Esophagus squamous epithelium (tissue), 4 donors: ENCODE measurements around the gene OR2B3.

Source experiments
- CTCF ChIP-seq, 6 experiments: fragments of 450-650 bp in 4 of 6; fragments of 200-600 bp in 2 of 6; sonication (generic) in 2 of 6; IDR thresholded peaks; one replicate each; pipeline ENCODE4 v1.5.1; 2016 to 2019; ENCODE audit warnings: antibody characterized with exemption in 6 of 6, mild to moderate bottlenecking in 4 of 6, moderate library complexity in 4 of 6
- POLR2A ChIP-seq, 4 donors: fragments of 450-650 bp; IDR thresholded peaks; one replicate each; pipeline ENCODE4 v1.6.1; 2017; ENCODE audit warnings: antibody characterized with exemption in 4 of 4, mild to moderate bottlenecking in 4 of 4, moderate library complexity in 3 of 4

- TF ChIP-seq CTCF (IDR thresholded peaks at IDR 0.05) (no peak), POLR2A (IDR thresholded peaks at IDR 0.05) (no peak)
Measured at GRCh38 chr6:29112135-29112534, 25.0 kb upstream of the OR2B3 start.
